HG03159 (cell line): Measurements from ENCODE around the gene TGOLN2.

ENCODE experiments used
- ATAC-seq: cut with Tn5 transposase; IDR thresholded peaks from one replicate; pipeline ENCODE4 v1.9.1; 2021; ENCODE audit warnings: mild to moderate bottlenecking, moderate library complexity; ENCODE audit not compliant: unreplicated experiment

Gene TGOLN2

GRCh38 chr2:85269959-85270358 is 57.8 kb downstream of the TGOLN2 start:
- ATAC-seq: no peak
